DMS 273 (cell line): ENCODE data around the gene STARD4.

ENCODE experiments used
- DNase-seq: peaks from one replicate; lab custom pipeline; 2025; ENCODE audit not compliant: unreplicated experiment; lab: John Stamatoyannopoulos, UW

Gene STARD4

DNA sequence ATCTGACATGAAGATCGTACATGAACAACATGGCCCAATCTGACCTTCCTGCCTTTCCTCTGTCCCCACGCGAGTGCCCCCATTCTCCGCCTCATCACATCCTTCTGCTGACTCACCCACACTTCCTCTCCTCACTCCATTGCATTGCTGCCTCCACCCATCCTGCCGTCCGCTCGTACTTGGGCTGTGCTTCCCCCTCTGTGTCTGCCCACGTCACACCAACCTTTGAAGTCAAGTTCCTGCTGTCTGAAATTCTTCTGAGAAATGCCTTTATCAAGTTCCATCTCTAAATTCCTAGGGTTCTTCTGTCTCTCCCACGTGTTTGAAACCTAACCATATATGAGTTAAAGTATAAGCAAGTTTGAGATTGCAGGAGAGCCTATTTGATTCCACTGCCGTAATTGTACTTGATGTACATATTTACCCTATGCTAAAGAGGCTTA is 18.0 kb upstream of the STARD4 start:
- no peak for DNase-seq

DNA sequence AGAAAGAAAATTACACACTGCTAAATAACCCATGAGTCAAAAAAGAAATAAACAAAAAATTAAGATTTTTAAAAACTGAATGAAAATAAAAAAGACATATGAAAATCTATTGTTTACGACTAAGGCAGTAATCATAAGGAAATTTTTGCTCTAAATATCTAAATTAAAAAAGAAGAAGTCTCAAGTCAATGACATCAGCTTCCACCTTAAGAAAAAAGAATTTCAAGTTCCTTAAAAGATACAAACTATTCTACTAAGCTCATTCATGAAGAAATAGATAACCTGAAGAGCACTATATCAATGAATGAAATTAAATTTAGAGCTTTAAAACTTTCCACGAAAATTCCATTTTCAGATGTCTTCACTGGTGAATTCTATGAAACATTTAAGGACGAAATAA is 15.7 kb upstream of the STARD4 start:
- DNase-seq = no peak

DNA sequence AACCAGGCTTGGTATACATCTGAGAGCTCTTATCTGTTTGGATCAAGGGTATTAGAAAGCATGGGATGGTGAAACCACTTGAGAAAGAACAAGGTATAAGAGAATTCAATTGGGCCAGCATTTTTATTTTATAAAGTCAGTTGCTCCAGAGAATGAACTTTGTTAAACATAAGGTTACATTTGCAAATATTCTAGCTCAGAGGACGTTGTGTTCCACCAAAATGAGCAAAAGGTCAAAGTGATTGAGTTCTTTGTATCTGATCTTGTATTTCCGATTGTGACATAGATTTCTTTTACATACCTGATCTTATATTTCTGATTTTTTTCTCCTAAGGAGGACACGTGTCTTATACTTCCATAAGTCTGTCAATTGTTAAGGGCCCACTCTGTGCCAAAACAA is 8.6 kb upstream of the STARD4 start:
- DNase-seq = no peak

DNA sequence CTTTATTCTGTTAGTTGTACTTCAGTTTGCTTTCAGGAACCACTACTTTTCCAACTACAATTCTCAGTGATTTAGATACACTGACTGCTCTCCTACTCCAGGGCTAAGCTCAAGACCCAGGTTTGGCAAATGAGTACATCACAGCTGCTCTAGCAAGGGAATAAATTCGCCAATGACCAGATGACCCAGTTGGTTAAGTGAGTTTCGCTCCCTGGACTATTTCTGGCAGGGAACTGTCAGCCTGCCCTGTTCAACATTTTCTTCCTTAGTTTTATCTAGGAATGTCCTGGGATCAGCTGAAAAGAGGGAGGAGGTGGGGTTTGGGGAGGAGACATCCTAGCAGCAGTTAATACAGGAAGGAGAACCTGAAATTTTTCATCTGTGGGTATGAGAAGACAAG is 6.4 kb upstream of the STARD4 start:
- DNase-seq = no peak

DNA sequence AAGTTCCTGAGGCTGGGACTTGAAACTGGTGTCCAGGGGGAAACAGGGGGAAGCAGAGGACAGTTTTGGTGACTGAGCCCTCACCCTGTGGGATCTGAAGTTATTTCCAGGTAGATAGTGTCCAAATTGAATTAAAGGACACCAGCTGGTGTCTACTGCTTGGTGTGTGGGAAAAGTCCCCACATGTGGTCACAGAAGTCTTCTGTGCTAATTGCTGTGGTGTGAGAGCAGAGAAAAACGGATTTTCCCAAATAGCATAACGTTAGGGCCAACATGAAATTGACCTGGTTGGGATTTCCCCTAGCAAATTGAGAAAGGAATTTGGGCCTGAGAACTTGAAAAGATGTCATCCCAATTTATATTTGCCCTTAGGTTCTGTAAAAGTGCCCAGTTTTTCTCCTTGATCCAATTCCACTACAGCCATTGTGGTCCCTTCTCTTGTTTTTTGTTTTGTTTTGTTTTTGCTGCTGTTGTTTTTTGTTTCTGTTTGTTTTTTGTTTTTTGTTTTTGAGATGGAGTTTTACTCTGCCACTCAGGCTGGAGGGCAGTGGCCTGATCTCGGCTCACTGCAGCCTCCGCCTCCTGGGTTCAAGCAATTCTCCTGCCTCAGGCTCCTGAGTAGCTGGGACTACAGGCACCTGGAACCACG is 5.6 kb upstream of the STARD4 start:
- no peak for DNase-seq

DNA sequence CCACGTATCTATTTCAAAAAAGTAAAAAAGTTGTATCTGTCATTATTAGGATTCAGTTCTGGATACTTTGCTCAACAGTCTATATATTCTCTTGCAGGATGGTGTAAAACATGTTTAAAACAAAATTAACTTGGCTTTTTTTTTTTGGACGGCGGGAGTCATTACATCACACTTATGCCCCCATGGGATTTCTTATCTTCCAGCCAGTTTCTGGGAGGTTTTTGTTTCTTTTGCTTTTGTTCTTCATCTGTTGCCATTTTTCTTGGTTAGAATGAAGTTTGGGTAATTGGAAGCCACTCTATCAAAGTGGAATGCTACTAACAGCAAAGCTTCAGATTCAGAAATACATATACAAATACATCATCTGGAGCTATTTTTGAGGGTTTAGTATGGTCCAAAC is 1.8 kb upstream of the STARD4 start:
- no peak for DNase-seq

DNA sequence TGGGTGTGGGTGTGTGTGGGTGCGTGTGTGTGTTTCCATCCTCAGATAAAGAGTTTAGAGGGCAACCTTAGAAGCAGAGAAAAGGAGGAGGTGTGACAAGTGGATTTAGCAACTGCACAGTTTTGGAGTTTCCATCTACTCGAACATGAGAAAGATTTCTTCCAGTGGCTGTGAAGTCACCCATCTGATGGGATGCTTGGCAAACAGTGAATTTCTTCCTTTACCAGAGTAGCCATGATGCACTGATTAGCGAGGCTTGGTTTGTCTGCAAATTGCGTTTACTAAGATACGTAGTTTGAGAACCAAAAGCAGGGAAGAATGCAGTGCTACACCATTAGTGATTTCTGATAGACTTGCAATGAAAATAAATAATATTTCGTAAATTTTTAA is 791 bp upstream of the STARD4 start:
- peak; percentile 60 for DNase-seq

DNA sequence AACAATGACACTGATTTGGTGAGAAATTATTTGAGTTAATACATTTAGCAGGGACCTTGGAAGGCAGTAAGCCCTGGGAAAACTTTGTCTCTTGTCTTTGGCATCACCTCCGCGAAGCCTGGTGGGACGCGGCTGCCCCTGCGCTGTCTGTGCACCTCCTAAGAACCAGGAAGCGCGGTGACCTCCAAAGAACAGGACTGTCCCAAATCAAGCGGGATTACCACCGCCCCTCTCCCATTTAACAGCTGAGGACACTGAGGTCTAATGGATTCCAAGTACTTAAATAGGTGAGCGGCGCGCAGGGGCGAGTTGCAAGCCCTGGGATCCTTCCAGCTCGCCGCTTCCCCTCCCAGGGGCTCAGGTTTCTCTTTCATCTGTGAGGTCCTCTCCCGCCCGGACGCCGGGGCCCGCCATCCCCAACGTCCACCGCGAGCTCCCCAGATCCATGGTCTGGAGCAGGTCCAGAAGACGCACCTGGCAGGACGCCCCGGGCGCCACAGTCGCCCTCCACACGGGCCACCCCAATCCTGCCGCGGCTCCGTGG is 432 bp downstream of the STARD4 start:
- DNase-seq = peak; percentile 78

DNA sequence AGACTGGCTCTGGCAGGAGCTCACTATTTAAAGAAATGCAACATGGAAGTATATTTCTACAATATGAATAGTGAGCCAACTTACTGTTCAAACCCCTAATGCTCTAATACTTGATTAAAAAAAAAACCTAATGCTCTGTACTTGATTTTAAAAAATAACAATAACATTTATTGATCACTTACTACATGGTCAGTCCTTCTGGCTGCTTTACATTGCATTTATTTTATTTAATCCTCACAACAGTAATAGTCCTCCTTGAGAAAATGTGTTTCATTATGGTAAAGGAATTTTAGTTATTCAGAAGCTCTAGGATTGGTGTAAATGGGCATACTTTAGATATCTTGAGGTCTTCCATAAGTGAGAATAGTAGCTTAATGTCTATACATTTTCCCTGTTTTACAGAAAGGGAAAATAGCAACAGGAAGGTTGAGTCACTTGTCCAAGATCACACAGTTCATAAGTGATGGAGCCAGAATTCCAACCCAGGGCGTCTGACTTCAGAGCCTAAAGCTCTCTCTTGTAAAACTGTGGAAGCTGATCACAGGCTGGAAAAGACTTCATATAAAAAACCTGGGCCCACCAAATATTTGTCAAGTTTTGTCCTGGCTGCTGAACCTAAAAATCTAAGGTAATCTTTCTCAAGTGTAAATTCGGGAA is 1.0 kb downstream of the STARD4 start:
- no peak for DNase-seq

DNA sequence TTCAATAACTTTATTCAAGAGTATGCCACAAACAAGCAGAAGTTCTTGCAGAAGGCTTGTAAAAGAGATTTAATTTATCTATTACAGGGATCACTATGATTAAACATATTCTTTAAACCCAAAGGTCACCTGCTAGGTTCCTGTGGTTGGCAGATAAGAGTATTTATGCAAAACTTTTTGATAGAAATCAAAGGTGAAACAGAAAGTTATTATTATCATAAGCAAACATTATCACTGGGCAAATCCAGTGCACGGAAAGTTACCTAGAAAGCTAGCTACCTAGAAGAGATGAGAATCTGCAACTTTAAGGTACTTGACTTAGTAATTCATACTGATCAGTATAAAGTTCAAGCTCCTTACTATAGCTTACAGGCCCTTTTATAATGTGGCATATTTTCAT is 3.2 kb downstream of the STARD4 start:
- no peak for DNase-seq

DNA sequence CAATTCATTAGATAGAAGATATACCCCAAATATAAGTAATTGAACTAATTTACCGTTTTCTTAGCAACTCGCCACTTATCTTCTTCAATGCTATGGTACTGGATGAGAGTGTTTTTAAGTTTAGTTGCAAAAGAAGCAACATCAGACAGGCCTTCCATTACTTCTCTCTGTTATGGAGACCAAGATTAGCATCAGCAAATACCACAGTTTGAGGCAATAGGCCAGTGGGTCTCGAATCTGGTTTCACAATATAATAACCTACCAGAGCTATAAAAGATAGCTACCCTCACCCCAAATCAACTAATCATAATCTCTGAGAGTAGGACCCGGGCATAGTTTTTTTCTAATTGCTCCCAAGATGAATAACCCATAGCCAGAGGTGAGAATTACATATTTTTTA is 5.1 kb downstream of the STARD4 start:
- DNase-seq = no peak

DNA sequence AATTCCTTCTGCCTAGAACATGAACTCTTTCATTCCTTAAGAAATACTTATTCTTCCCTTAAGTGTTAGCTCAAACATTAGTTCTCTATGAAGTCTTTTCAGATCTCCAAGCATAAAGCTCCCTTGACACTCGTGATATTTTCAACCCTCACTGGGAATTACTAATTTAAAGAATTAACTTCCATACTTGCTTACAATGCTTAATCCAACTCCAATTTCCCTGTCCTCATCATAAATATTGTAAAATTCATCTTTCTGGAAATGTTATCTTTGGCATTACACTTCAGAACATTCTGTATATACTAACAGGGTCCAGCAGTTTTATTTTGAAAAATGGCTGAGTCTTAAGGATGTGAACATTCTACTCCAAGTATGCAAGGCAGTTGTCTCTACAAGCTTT is 7.2 kb downstream of the STARD4 start:
- no peak for DNase-seq

DNA sequence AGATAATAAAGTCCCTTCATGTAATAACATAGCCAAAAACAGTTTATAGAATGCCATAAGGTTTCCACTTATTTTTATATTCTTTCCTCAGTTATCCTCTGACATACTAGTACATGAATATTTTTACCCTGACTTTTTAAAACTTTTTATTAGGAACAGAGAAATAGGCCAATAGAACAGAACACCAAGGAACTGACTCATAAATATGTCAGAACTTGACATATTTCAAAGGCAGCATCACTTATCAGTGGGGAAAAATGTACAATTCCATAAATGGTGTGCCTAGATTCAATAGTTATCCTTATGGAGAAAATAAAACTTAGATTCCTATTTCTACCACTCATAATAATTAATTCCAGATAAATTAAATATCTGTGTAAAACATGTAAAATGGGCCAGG is 9.4 kb downstream of the STARD4 start:
- no peak for DNase-seq

DNA sequence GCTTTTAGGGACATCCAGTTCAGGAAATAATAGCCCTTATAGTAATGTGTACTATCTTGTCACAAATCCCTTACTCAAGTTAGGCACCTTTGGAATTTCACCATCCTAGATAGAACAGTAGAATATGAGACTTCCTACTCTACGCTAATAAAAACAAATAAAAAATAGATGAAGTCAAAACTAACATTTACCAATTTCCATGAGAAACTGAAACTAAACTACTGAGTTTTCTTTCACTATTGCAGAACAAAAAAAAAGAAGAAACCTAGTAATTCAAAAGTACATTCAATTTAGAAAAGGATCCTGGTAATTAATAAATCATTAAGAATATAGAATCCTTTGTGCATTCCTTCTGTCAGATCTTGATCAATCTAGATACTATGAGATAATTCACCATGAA is 14.0 kb downstream of the STARD4 start:
- DNase-seq = no peak

DNA sequence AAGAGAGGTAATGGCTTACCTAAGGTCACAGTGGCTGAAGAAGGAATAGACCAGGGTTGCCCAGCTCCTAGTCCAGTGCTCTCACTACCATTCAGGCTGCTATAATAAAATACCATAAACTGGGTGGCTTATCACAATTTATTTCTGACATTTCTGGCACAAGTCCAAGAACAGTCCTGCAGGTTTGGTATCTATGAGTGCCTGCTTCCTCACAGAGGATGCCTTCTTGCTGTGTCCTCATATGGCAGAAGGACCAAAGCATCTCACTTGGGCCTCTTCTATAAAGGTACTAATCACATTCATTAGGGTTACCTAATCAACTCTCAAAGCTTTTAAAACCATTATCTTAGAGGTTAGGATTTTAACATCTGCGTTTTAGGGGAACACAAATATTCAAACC is 17.2 kb downstream of the STARD4 start:
- DNase-seq = peak; percentile 21

DNA sequence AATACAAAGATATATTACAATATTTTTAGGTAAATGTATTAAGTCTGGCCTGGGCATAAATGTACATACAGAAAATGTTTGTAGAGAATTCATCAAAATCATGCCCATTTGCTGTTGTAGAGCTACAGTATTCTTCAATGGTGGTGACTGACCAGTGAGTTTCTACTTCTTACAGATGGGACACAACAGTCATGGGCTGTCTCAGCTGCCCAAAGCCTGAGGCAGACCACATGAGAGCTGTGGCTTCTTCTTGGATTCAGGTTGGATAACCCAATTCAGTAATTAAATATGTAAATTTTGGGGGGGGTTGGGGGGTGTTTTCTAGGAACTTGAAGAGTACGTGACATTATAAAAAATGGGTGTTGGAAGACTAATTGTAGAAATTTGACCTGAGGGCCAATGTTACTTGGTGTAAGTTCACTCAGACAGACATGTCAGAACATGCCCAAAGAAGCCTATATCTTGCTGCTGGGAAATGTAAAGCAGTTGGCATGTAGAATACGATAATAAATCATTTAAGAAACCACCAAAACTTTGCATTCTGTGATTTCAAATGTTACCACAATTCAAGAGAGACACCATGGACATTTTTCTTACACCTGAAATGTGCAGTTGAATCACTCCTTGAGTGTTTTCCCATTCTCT is 17.9 kb downstream of the STARD4 start:
- peak; percentile 59 for DNase-seq

DNA sequence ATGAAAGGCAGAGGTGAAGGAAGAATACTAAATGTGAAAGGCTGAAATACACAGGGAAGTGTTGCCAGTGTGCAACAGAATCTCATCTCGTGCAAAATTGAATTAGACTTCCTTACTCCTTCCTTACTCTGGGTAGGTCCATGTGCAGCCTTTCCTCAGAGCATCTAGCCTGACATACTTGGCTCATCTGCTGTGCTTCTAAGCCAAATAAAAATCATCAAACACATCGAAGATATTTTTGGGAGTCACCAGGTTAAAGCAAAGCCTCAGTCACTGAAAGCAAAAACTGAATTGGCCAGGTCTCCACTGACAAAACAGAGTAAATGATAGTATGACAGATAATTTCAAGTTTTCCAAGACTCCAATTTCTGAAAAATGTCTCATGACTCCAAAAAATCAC is 19.3 kb downstream of the STARD4 start:
- DNase-seq = no peak

DNA sequence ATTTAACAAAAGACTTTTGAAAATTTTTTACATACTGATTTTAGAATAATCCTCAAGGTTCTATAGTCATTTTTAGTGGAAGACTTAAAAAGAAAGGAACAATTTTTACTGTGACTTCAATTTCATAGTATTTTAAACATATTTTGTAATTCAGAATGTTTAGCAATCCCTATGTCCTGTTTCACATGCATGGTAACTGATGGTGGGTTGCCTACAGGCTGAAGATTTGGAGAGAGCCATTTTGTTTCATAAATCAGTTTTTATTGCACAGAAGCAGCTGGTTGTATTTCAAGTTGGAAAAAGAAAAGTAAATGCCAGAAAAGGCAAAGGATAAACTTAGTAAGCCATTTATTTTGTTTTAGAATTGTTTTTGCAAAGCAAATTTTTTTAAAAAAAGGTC is 24.0 kb downstream of the STARD4 start:
- no peak for DNase-seq

DNA sequence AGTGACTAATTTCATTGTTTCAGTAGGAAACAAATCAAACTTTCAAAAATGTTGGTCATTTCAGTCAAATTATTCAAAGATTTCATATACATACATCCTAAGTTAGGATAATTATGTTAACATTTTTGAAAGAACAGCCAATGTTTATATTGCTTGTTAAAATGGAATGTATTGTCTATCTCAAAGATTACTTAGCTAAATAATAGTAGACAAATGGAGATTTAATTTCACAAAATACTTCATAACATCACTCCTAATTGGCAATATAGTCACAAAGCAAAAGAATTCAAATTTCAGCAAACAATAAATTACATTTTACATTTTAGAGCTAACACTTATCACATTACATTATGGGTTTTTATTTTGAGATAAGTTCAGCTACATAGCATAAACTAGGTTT is 25.4 kb downstream of the STARD4 start:
- no peak for DNase-seq

DNA sequence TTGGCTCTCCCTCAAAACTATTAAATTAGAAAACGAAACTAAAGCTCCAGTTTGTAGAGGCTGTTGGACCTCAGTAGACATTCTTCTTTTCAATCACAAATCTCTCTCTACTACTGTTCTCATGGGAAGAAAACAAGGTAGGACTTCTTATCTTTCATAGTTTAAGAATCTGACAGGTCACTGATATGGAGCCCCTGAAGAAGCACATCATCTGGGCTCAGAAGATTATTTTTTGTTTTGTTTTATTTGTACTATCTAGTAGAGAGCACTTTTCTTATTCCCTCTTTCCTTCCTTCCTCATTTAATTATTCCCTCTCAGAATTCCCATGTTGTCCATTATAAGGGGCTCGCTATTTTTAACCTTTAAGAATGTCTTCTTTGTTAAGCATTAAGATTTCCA is 26.3 kb downstream of the STARD4 start:
- no peak for DNase-seq

DNA sequence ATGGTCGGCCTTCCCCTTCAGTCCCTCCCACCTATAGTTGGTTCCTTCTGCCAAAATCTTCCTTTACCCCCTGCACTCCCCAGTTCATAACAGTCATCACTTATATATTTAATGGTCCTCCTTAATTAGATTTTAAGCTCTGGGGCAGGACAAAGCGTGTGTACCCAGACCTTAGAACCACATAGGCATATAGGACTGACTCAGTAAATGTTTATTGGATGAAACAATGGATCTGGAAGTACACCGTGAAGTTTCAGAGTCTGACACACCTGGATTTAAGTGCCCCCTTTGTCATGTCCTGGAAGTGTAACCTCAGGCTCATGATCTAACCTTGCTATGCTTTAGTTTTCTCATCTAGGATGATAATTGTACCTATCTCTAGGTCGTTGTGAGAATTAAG is 32.0 kb downstream of the STARD4 start:
- DNase-seq = no peak

DNA sequence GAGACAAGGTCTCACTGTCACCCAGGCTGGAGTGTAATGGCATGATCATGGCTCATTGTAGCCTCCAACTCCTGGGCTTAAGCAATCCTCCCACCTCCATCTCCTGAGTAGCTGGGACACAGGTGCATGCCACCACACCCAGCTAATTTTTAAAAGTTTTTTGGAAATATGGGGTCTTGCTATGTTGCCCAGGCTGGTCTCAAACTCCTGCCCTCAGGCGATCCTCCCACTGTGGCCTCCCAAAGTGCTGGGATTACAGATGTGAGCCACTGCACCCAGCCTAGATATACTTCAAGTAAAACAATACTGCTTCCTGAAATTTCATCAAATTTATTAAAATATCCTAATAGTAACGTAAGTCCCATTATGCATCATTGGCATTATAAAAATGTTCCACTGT is 33.4 kb downstream of the STARD4 start:
- no peak for DNase-seq
